HUES64 (cell line): ENCODE measurements around the gene KRTAP4-11.

Experiments
- H3K27ac ChIP-seq: 2 replicates; pipeline ENCODE4 v1.7.0; 2013; ENCODE audit warnings: low read depth, low read length, inconsistent platforms
- H3K27me3 ChIP-seq: 2 replicates; pipeline ENCODE4 v1.6.1; 2013; ENCODE audit warnings: mild to moderate bottlenecking, low read length; ENCODE audit not compliant: insufficient read depth
- H3K36me3 ChIP-seq: 2 replicates; pipeline ENCODE4 v1.6.1; 2013; ENCODE audit warnings: mild to moderate bottlenecking, low read length; ENCODE audit not compliant: insufficient read depth
- H3K4me1 ChIP-seq: 2 replicates; pipeline ENCODE4 v1.6.1; 2013; ENCODE audit warnings: mild to moderate bottlenecking, low read length, moderate library complexity; ENCODE audit not compliant: insufficient read depth
- H3K4me3 ChIP-seq: 2 replicates; pipeline ENCODE4 v1.5.1; 2013; ENCODE audit warnings: mild to moderate bottlenecking, low read length, moderate library complexity
- H3K9ac ChIP-seq: 2 replicates; pipeline ENCODE4 v1.6.1; 2013; ENCODE audit warnings: mild to moderate bottlenecking, low read depth, low read length
- H3K9me3 ChIP-seq: 2 replicates; pipeline ENCODE4 v1.6.1; 2013; ENCODE audit warnings: low read depth, low read length; ENCODE audit not compliant: insufficient read depth
- WGBS: fragments of 150-250, 120-280 bp; methylation state at CpG from one replicate; pipeline ENCODE4 v1.1.7; 2013; ENCODE audit warnings: missing lambda C conversion rate; 5-methylcytosine and 5-hydroxymethylcytosine counted together

KRTAP4-11 gene

DNA sequence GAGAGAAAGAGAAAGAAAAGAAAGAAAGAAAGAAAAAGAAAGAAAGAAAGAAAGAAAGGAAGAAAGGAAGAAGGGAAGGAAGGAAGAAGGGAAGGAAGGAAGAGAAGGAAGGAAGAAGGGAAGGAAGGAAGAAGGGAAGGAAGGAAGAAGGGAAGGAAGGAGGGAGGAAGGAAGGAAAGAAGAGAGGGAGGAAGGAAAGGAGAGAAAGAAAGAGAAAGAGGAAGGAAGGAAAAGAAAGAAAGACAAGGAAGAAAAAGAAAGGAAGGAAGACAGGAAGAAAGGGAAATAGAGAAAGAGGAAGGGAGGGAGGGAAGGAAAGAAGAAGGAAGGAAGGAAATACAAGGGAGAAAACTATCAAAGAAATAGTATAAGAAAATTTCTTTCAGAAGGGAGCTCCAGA lies 41.4 kb downstream of the KRTAP4-11 start:
- no peaks in the 10 kb centered on the region for H3K4me1 ChIP-seq

DNA sequence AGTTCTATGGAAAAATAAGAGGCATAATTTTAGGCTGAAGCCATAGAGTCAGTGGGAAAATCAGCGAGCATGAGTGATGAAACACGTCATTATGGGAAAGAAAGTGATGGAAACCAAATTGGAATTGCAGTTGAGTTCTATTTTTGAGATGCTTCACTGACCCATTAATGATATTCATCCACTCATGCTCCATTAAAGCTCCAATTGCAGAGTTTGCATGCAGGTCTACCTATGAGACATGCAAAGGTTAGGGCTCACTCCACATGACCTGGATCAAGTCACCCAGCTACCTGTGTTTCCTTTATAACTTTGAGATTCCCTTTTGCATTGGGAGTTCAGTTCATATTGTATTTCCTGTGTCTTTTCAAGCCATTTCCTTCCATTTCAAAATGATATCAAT lies 44.5 kb downstream of the KRTAP4-11 start:
- Histone ChIP-seq H3K4me3 (no peak overlapping the region), H3K9me3 (no peaks in the 10 kb centered on the region), H3K9ac (no peak overlapping the region), H3K4me1 (no peaks in the 10 kb centered on the region), H3K36me3 (no peaks in the 10 kb centered on the region), H3K27ac (no peak overlapping the region), H3K27me3 (no peaks in the 10 kb centered on the region)
- WGBS = 92% methylated on average over 2 of the region's 2 CpGs

More for the DNA sequence above, 41.4 kb downstream of the KRTAP4-11 start:
- Histone ChIP-seq H3K36me3 (no peaks in the 10 kb centered on the region), H3K27ac (no peak overlapping the region), H3K9ac (no peak overlapping the region), H3K4me3 (no peak overlapping the region), H3K27me3 (no peaks in the 10 kb centered on the region), H3K9me3 (no peaks in the 10 kb centered on the region)

DNA sequence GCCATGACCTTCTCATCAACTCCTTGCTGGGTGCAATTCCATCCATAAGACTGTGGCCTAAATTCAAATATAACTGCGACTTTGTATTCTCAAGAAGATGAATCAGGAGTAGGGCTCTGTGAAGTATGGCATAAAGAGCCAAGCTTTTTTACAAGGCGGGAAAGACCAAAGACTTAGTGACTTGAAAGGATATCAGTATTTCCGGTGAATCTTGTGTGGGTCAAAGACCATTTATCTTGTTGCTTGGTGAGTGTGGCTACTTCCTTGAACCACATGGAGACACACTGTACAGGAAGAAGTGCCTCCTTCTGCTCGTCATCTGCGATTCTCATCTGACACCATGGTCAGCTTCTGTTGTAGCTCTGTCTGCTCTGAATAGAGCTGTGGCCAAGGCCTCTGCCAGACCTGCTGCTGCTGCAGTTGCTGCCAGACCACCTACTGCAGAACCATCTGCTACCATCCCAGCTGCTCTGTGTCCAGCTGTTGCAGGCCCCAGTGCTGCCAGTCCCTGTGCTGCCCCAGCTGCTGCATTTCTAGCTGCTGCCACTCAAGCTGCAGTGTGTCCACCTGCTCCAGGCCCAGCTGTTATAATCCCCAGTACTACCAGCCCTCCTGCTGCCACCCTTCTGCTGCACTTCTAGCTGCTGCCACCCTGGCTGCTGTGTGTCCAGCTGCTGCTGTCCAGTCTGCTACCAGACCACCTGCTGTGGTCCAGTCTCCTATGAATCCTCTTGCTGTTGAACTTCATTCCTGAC lies 46.4 kb downstream of the KRTAP4-11 start:
- Histone ChIP-seq H3K4me3 (no peak overlapping the region), H3K36me3 (no peaks in the 10 kb centered on the region), H3K27ac (no peak overlapping the region), H3K9me3 (no peaks in the 10 kb centered on the region), H3K4me1 (no peaks in the 10 kb centered on the region), H3K9ac (no peak overlapping the region), H3K27me3 (no peaks in the 10 kb centered on the region)
- 94% methylated on average over 5 of the region's 5 CpGs for WGBS

DNA sequence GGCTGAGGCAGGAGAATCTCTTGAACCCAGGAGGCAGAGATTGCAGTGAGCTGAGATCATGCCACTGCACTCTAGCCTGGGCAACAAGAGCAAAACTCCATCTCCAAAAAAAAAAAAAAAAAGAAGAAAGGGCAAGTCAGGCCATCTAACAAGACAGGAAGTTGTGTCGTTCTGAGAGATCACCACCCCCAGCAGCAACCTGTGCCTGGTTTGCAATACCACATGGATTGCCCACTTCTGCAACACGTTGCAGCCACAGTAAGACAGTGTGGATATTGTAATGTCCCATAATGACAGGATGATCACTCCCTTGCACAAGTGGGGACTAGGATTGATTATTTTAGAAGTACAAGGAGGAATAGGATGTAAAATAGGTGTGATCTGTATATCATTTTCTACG lies 49.1 kb downstream of the KRTAP4-11 start:
- no peak overlapping the region for H3K4me3 ChIP-seq
- no peak overlapping the region for H3K27ac ChIP-seq
- WGBS = 95% methylated on average over 3 of the region's 3 CpGs
- H3K36me3 ChIP-seq = no peaks in the 10 kb centered on the region
- no peak overlapping the region for H3K9ac ChIP-seq
- no peaks in the 10 kb centered on the region for H3K4me1 ChIP-seq
- H3K27me3 ChIP-seq = no peaks in the 10 kb centered on the region
- H3K9me3 ChIP-seq = no peaks in the 10 kb centered on the region

DNA sequence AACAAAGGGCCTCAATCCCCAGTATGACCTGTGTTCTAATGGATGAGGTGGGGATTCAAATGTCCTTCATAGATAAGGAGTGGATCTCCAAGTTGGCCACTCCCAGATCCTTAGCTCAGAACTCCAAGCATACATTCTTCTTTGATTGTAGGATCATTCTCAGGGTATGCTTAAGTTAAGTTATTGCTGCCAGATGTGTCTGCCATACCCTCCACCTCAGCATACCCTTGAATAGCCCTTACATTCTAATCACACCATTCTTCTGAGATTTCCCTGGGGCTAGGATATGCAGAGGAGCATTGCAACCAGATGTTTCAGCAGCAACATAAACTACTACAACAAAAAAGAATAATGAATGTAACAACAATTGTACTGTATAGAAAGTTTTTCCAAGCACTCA lies 50.9 kb downstream of the KRTAP4-11 start:
- Histone ChIP-seq H3K27me3 (no peaks in the 10 kb centered on the region), H3K27ac (no peak overlapping the region), H3K4me3 (no peak overlapping the region), H3K4me1 (no peaks in the 10 kb centered on the region), H3K9ac (no peak overlapping the region), H3K9me3 (no peaks in the 10 kb centered on the region), H3K36me3 (no peaks in the 10 kb centered on the region)
